Astrocyte of the cerebellum (primary cell): Measurements from ENCODE around the gene NCK2.

Source experiments
- DNase-seq: peaks from one replicate; pipeline ENCODE4 v3.0.0-alpha.2; 2011; ENCODE audit warnings: low read depth
- H3K4me3 ChIP-seq: 2 replicates; pipeline ENCODE4 v1.5.1; 2011; ENCODE audit warnings: mild to moderate bottlenecking, low read depth, low read length, moderate library complexity
- in situ Hi-C: cut with HindIII; loops from 2 replicates; pipeline ENCODE4 v1.10.0; 2017; ENCODE audit warnings: low sequenced_read_pairs
- TF ChIP-seq, protein P1 (sequence below): IDR thresholded peaks from 2 replicates; pipeline ENCODE4 v1.5.1; 2012; ENCODE audit warnings: low read length, low read depth, moderate library complexity, mild to moderate bottlenecking; ENCODE audit errors: missing control alignments

Gene NCK2

DNA sequence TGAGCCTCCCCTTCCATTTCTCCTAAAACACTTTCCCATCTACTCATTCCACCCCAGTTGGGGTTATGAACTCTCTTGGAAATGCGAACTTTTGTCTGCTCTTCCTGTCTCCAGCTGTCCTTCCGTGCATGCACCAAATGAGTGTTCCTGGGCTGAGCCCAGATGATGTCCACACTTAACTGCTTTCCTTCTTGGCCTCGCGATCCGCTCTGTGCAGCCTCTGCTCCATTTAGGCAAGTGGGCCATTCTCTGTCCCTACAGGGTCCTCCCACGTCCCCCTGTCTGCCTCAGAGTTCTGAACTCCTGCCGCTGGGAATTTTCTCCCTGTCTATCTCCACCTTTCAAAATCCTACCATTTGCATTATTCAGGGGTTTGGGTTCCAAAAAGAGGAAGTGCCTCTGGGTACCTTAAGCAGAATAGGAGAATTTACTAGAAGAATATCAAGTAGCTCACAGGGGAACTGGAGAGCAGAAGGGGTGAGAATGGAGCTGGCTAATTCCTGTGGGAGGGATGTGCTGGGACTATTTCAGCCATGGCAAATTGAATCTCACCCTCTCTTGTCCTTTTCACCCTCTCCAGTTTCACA lies 4.7 kb upstream of the NCK2 start:
- no peak for DNase-seq
- TF ChIP-seq, protein P1, sequence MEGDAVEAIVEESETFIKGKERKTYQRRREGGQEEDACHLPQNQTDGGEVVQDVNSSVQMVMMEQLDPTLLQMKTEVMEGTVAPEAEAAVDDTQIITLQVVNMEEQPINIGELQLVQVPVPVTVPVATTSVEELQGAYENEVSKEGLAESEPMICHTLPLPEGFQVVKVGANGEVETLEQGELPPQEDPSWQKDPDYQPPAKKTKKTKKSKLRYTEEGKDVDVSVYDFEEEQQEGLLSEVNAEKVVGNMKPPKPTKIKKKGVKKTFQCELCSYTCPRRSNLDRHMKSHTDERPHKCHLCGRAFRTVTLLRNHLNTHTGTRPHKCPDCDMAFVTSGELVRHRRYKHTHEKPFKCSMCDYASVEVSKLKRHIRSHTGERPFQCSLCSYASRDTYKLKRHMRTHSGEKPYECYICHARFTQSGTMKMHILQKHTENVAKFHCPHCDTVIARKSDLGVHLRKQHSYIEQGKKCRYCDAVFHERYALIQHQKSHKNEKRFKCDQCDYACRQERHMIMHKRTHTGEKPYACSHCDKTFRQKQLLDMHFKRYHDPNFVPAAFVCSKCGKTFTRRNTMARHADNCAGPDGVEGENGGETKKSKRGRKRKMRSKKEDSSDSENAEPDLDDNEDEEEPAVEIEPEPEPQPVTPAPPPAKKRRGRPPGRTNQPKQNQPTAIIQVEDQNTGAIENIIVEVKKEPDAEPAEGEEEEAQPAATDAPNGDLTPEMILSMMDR = no peak
- no peak overlapping the region for H3K4me3 ChIP-seq
- in situ Hi-C loops = no loop called here

DNA sequence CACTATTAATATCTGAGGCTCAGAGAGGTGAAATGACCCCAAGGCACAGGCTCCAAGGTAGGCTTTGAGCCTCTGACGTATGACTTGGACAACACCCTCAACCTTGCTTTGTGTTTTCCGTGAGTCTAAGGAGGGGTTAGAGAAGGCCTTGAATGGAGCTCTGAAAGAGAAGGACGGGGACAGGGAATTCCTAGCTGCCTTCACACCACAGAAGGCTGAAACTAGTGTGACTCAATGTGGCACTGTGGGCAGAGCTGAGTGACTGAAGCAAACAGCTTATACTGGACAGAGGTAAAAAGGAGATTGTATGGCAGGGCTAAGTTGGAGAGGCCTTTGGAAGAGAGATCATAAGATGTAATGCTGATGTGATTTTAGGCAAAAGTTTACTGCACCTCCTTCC lies 3.5 kb upstream of the NCK2 start:
- in situ Hi-C loops = no loop called here
- no peak overlapping the region for H3K4me3 ChIP-seq
- DNase-seq = no peak
- TF ChIP-seq, protein P1 = no peak

DNA sequence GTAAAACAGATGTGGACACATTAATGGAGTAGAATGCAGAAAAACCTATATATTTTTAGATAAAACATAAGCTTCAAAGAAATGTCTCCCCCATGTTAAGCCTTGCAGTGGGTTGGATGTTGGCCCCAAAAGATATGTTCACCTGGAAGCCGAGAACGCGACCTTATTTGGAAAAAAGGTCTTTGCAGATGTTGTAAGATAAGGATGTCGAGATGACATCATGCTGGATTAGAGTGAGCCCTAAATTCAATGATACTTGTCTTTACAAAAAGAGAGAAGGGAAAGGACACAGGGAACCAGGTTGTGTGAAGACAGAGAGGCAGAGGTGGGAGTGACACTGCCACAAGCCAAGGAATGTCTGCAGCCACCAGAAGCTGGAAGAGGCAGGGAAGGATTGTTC lies 3.1 kb upstream of the NCK2 start:
- TF ChIP-seq, protein P1 = no peak
- DNase-seq = no peak
- in situ Hi-C loops = no loop called here
- H3K4me3 ChIP-seq = no peak overlapping the region

DNA sequence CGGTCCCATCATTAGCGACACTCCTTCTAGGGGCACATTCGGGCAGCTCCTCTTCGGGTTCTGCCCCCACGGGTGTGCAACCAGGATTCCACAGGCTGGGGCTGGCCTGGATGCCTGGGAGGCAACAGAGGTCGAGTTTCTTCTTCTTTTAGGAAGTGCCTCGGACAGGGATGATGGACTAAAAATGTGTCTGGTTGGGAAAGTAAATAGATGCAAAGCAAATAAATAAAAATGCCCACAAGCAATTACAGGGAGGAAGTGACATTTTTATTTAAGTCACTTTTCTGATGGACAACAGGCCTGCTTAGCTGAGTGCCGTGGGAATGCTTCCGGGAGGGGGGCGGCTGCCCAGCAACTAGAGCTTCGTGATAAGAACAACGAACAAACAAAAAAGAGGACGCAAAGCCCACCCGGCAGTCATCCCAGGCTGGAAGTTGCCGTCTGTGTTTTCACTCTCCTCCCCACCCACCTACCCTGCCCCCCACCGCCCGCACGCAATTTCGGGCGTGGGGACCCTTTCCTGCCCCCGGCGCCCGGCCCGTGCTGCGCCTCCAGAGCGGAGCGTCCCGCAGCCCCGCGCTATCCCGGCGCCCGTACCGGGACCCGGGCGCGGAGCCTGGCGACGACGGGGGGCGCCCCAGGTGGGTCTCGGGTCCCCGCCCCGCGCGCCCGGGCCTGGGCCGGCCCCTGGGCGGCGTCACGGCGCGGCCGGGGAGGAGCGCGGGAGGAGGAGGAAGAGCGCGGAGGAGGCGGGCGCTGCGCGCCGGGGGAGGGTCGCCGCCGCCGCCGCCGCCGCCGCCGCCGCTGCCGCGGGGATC lies 412 bp upstream of the NCK2 start:
- TF ChIP-seq, protein P1 = no peak
- in situ Hi-C loops = no loop called here
- DNase-seq = no peak
- peak overlapping the region; percentile 44 for H3K4me3 ChIP-seq

DNA sequence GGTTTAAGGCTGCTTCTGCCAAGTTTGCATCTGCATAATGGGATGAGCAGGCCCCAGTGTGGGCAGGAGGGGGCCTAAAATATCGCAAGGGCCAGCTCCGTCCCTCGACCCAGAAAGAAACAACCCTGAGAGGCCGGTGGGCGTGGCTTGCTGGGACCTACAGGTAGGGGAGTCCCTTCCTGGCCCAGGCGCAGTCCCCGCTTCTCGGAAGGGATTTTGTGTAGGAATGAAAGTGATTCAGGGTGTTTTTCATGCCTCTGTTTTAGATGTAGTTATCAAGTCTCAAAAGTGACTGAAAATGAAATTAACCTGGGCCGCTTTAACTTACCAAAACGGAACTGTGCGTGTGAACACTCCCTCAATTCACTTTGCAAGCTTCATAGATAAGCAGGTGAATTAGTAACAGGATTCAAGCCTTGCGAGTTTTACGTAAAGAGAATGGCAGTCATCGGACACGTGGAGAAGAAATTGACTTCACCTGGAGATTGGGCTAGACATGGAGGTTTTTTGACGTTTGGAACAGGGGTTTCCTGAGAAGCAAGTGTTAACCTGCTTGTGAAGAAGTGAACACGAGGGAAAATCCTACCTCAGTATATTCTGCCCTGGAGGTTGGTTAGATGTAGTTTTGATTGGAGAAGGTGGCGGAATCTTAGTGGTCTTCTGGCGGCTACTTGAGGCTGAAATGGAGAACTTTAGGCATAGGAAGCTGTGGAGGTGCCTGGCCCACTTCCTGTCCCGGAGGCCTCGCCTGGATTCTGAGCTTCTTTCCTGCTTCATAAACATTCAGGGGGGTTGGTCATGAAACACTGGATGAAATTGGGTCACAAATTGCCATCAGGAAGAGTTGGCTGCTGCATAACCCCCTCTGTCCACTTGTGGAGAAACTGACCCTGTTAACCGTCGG lies 1.7 kb downstream of the NCK2 start:
- H3K4me3 ChIP-seq = peak overlapping the region; percentile 50
- TF ChIP-seq, protein P1 = no peak
- DNase-seq = no peak
- in situ Hi-C loops = no loop called here

DNA sequence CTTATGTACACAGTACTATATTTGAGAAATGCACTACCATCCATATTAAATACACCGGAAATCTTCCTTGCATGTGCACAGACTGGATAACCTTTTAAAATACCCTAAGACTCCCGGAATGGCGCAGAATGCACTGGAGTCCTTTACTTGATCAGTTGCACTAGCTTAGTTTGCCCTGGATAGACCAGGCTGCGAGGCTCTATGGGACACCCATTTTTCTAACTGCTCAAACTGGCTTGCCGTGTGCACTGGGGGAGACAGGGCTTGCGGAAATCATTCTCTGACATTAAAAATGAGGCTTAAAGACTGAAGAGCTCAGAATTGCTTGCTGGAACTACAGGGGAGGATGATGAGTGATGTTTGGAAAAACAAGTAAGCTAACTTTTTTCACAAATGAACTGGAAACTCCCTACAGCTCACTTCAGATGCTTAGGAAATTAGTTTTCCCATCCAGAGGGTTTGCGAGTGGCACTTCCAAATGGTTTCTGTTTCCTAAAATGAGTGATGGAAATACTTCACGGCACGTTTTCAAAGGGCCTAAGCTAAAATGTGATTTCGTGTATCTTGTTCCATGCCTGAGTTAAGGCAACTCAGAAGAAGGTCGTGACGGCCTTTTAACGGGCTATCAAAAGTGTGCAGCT lies 2.7 kb downstream of the NCK2 start:
- TF ChIP-seq, protein P1 = no peak
- DNase-seq = no peak
- no peak overlapping the region for H3K4me3 ChIP-seq
- in situ Hi-C loops = no loop called here
